H1 (cell line): Measurements from ENCODE around the gene PRR19.

Experiments used
- CEBPB ChIP-seq: IDR thresholded peaks from 2 replicates; pipeline ENCODE4 v1.6.1; 2012; ENCODE audit warnings: low read depth, low read length
- CTCF ChIP-seq, 3 experiments: IDR thresholded peaks; 1 replicate in 2 of 3; 2 replicates in 1 of 3; pipeline versions ENCODE4 v1.5.1 to v1.6.1; 2011; ENCODE audit warnings: low read length in 3 of 3, mild to moderate bottlenecking in 3 of 3, inconsistent platforms in 2 of 3, low read depth in 1 of 3, moderate library complexity in 1 of 3; ENCODE audit not compliant: insufficient read depth in 1 of 3; ENCODE audit errors: control extremely low read depth in 1 of 3
- EP300 ChIP-seq, 2 experiments: IDR thresholded peaks; 1 replicate in 1 of 2; 2 replicates in 1 of 2; pipeline ENCODE4 v1.6.1; 2011 to 2012; ENCODE audit warnings: low read depth in 2 of 2, low read length in 2 of 2, mild to moderate bottlenecking in 2 of 2, borderline replicate concordance in 1 of 2, inconsistent platforms in 1 of 2, moderate library complexity in 1 of 2
- EZH2 ChIP-seq: fragments of 200-600 bp; sonication (generic); IDR thresholded peaks from 2 replicates; pipeline ENCODE4 v1.7.1; 2012; ENCODE audit warnings: low read depth, mild to moderate bottlenecking, moderate library complexity, low read length, inconsistent platforms; ENCODE audit not compliant: severe bottlenecking
- RAD21 ChIP-seq, 2 experiments: IDR thresholded peaks in 1 of 2; conservative IDR thresholded peaks in 1 of 2; 2 replicates each; pipeline ENCODE4 v1.6.1; 2011; ENCODE audit warnings: low read depth in 2 of 2, low read length in 2 of 2, improper control_type of control experiment in 1 of 2, inconsistent platforms in 1 of 2, mild to moderate bottlenecking in 1 of 2, moderate library complexity in 1 of 2
- RFX5 ChIP-seq: IDR thresholded peaks from 2 replicates; pipeline ENCODE4 v1.6.1; 2011; ENCODE audit warnings: low read depth, low read length, improper control_type of control experiment, borderline replicate concordance
- SP2 ChIP-seq: IDR thresholded peaks from 2 replicates; pipeline ENCODE4 v1.6.1; 2012; ENCODE audit warnings: mild to moderate bottlenecking, low read length, inconsistent platforms
- TF ChIP-seq, protein P1 (sequence below): IDR thresholded peaks from 2 replicates; pipeline ENCODE4 v1.6.1; 2012; ENCODE audit warnings: inconsistent platforms
- TF ChIP-seq, protein P2 (sequence below): IDR thresholded peaks from 2 replicates; pipeline ENCODE4 v1.6.1; 2012; ENCODE audit warnings: low read length, inconsistent platforms

DNA sequence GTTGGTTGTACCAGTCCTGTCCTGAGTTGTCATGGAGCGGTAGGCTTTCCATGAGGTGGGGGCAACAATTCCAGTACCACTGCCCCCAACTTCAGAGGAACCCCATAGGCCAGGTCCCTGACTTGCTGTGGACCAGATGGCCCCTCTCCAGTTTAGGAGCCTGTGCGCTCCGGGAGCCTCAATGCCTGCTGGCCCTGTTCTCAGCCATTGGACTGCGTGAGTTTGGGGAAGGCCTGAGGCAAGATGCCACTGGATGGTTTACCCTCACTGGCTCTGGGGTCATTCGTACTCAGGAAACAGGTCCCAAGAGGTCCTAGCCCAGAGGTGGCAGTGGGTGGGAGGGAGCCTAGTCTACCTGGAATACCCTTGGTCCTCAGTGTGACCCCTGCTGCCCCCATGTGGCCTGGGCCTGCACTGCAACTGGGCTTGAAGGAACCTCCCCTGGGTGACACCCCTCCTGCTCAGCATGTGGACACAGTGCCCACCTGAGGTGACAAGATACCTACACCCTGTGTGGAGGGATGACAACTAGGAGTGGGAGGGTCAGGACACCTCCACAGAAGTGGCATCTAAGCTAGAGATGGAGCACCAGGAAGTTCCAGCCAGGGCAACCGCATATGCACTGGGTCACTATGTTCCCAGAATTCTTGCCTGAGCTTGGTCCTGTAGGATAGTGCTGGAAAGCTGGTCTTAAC is 6.0 kb upstream of the PRR19 start:
- TF ChIP-seq SP2: no peak
- TF ChIP-seq CTCF (IDR thresholded peaks at IDR 0.05; ENCODE audit: control extremely low read depth in 1 of 3, insufficient read depth in 1 of 3, low read depth in 1 of 3, low read length in 3 of 3): peak; percentile 87 to 100 (median 98)
- TF ChIP-seq, protein P1, sequence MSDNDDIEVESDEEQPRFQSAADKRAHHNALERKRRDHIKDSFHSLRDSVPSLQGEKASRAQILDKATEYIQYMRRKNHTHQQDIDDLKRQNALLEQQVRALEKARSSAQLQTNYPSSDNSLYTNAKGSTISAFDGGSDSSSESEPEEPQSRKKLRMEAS: 0 out of 2 replicates have a peak, but pooled peaks have one; percentile 43
- no peak for TF ChIP-seq EZH2
- no peak for TF ChIP-seq RFX5
- no peak for TF ChIP-seq EP300 (IDR thresholded peaks at IDR 0.05; ENCODE audit: borderline replicate concordance in 1 of 2, low read depth in 2 of 2, low read length in 2 of 2)
- TF ChIP-seq, protein P2, sequence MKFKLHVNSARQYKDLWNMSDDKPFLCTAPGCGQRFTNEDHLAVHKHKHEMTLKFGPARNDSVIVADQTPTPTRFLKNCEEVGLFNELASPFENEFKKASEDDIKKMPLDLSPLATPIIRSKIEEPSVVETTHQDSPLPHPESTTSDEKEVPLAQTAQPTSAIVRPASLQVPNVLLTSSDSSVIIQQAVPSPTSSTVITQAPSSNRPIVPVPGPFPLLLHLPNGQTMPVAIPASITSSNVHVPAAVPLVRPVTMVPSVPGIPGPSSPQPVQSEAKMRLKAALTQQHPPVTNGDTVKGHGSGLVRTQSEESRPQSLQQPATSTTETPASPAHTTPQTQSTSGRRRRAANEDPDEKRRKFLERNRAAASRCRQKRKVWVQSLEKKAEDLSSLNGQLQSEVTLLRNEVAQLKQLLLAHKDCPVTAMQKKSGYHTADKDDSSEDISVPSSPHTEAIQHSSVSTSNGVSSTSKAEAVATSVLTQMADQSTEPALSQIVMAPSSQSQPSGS: no peak
- TF ChIP-seq RAD21 (IDR thresholded peaks at IDR 0.05 in 1 of 2, conservative IDR thresholded peaks at IDR 0.05 in 1 of 2; ENCODE audit: low read depth in 2 of 2, low read length in 2 of 2): peak; percentile 67 to 76
- no peak for TF ChIP-seq CEBPB
